Astrocyte (in vitro differentiated cells and primary cell): Measurements from ENCODE around the gene GNAI2. TPM values are rescaled to one million over a fixed set of nuclear protein-coding genes. Genes with fewer than 3 reads are reported as not detected.

Experiments used
- DNase-seq: peaks from one replicate; pipeline ENCODE4 v3.0.0-alpha.2; 2010; ENCODE audit warnings: low read depth
- FAIRE-seq: peaks from 2 replicates; lab custom pipeline; 2011; peaks lifted over from hg19 to GRCh38; lab: Jason Lieb, UNC
- H2AFZ ChIP-seq: 2 replicates; pipeline ENCODE4 v1.6.0; 2012; ENCODE audit warnings: low read depth, low read length, inconsistent platforms
- H3K27ac ChIP-seq: 2 replicates; pipeline ENCODE4 v1.5.1; 2011; ENCODE audit warnings: low read depth, low read length, inconsistent platforms
- H3K27me3 ChIP-seq: 2 replicates; pipeline ENCODE4 v1.6.0; 2011; ENCODE audit warnings: low read length, inconsistent platforms; ENCODE audit not compliant: insufficient read depth
- H3K36me3 ChIP-seq: 2 replicates; pipeline ENCODE4 v1.5.1; 2011; ENCODE audit warnings: low read length, inconsistent platforms; ENCODE audit not compliant: insufficient read depth
- H3K4me1 ChIP-seq: 2 replicates; pipeline ENCODE4 v1.5.1; 2011; ENCODE audit warnings: low read length, inconsistent platforms; ENCODE audit not compliant: insufficient read depth
- H3K4me2 ChIP-seq: 2 replicates; pipeline ENCODE4 v1.6.0; 2012; ENCODE audit warnings: low read length, inconsistent platforms
- H3K4me3 ChIP-seq: 2 replicates; pipeline ENCODE4 v1.5.1; 2011; ENCODE audit warnings: low read depth, mild to moderate bottlenecking, low read length, inconsistent platforms; ENCODE audit not compliant: insufficient read depth
- H3K79me2 ChIP-seq: 2 replicates; pipeline ENCODE4 v1.6.0; 2012; ENCODE audit warnings: mild to moderate bottlenecking, low read length, inconsistent platforms; ENCODE audit not compliant: insufficient read depth
- H3K9ac ChIP-seq: 2 replicates; pipeline ENCODE4 v1.6.0; 2012; ENCODE audit warnings: mild to moderate bottlenecking, low read length, inconsistent platforms
- H3K9me3 ChIP-seq: 2 replicates; pipeline ENCODE4 v1.5.1; 2012; ENCODE audit warnings: low read depth, mild to moderate bottlenecking, low read length, inconsistent platforms; ENCODE audit not compliant: insufficient read depth
- H4K20me1 ChIP-seq: 2 replicates; pipeline ENCODE4 v1.6.0; 2012; ENCODE audit warnings: low read length, inconsistent platforms; ENCODE audit not compliant: insufficient read depth
- H3K27ac Mint-ChIP-seq: one replicate; pipeline ENCODE4 v1.8.0; 2021; ENCODE audit warnings: mild to moderate bottlenecking, mixed read lengths; ENCODE audit not compliant: unreplicated experiment
- H3K27me3 Mint-ChIP-seq: one replicate; pipeline ENCODE4 v1.8.0; 2021; ENCODE audit warnings: low read depth, mixed read lengths; ENCODE audit not compliant: unreplicated experiment
- H3K36me3 Mint-ChIP-seq: one replicate; pipeline ENCODE4 v1.8.0; 2021; ENCODE audit warnings: low read depth, mixed read lengths; ENCODE audit not compliant: unreplicated experiment
- H3K4me1 Mint-ChIP-seq: one replicate; pipeline ENCODE4 v1.8.0; 2021; ENCODE audit warnings: low read depth, mixed read lengths; ENCODE audit not compliant: unreplicated experiment
- H3K4me3 Mint-ChIP-seq: one replicate; pipeline ENCODE4 v1.8.0; 2021; ENCODE audit warnings: mild to moderate bottlenecking, moderate library complexity, mixed read lengths; ENCODE audit not compliant: unreplicated experiment
- H3K9me3 Mint-ChIP-seq: one replicate; pipeline ENCODE4 v1.8.0; 2021; ENCODE audit warnings: mild to moderate bottlenecking, mixed read lengths; ENCODE audit not compliant: unreplicated experiment
- EZH2 ChIP-seq: IDR thresholded peaks from 2 replicates; pipeline ENCODE4 v1.6.1; 2012; ENCODE audit warnings: mild to moderate bottlenecking, low read length, inconsistent platforms; ENCODE audit not compliant: insufficient read depth
- total RNA-seq: library from RNA; stranded (reverse); gene quantifications from 2 replicates; pipeline ENCODE4 v1.2.1, GENCODE V29; 2021
- TF ChIP-seq, protein P1 (sequence below): IDR thresholded peaks from 2 replicates; pipeline ENCODE4 v1.5.1; 2011; ENCODE audit warnings: low read depth, mild to moderate bottlenecking, inconsistent platforms, low read length, moderate library complexity; ENCODE audit not compliant: insufficient read depth

Gene GNAI2
- total RNA-seq, 1 donor from 2014 or later = 381 TPM

DNA sequence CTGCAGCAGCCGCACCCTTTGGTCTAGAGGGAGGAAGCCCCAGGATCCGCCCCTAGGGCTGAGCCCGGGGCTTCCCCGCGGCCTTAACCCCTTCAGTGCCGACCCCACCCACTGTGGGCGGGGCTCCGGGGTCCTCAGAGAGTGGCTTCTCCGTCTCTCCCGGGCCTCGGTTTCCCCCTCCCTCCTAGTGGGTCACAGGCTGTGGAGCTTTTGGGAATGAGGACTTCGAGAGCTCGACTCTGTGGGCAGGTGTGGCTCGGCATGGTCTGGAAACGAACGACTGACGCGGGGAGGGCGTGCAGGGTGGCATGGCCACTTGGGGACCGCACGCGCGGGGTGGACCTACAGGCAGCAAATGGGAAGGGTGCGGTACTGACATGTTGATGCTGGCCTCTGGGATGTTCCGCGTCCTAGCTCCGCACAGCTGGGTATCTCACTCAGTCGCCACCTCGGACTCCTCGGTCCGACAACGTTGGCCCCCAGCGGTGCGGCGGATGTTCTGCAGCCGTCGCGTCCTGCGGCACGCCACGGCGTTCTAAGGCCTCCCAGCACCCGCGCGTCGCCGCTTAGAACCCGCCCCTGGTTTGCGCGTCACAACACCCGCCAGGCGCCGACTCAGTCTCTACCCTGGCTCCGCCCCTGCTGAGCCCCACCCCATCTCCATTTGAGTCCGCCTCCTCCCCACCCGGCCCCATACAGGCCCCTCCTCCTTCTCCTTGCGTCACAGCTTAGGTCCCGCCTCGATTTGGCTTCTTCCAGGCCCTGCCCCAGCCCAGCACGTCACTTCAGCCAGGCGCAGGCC, 63.0 kb downstream of the GNAI2 start, which contains the start of the genes HYAL3 and NAA80:
Gene HYAL3, minus strand, starts transcription at position 570 of the 802 bp plus-strand sequence. CDS start 3,803 bp downstream, outside the sequence.
Gene NAA80, minus strand, starts transcription at position 570 of the 802 bp plus-strand sequence. CDS start 1,942 bp downstream, outside the sequence.
- Mint-ChIP-seq H3K36me3 (no peaks in the 10 kb centered on the region), H3K4me1 (peaks cover 6% of the 10 kb centered on the region), H3K9me3 (no peaks in the 10 kb centered on the region), H3K4me3 (peak within 1 kb of the TSS; percentile 96), H3K27me3 (no peaks in the 10 kb centered on the region), H3K27ac (peak within 1 kb of the TSS; percentile 89)
- no peaks in the 10 kb centered on the region for H3K36me3 ChIP-seq
- peak within 1 kb of the TSS; percentile 81 for H3K4me3 ChIP-seq
- no peak for TF ChIP-seq EZH2
- TF ChIP-seq, protein P1, sequence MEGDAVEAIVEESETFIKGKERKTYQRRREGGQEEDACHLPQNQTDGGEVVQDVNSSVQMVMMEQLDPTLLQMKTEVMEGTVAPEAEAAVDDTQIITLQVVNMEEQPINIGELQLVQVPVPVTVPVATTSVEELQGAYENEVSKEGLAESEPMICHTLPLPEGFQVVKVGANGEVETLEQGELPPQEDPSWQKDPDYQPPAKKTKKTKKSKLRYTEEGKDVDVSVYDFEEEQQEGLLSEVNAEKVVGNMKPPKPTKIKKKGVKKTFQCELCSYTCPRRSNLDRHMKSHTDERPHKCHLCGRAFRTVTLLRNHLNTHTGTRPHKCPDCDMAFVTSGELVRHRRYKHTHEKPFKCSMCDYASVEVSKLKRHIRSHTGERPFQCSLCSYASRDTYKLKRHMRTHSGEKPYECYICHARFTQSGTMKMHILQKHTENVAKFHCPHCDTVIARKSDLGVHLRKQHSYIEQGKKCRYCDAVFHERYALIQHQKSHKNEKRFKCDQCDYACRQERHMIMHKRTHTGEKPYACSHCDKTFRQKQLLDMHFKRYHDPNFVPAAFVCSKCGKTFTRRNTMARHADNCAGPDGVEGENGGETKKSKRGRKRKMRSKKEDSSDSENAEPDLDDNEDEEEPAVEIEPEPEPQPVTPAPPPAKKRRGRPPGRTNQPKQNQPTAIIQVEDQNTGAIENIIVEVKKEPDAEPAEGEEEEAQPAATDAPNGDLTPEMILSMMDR = no peak
- peaks cover 17% of the 10 kb centered on the region for H3K4me1 ChIP-seq
- peaks cover 7% of the 10 kb centered on the region for H3K79me2 ChIP-seq
- peak within 1 kb of the TSS; percentile 95 for H2AFZ ChIP-seq
- H3K4me2 ChIP-seq = peak within 1 kb of the TSS; percentile 92
- no peaks in the 10 kb centered on the region for H3K27me3 ChIP-seq
- H3K9ac ChIP-seq = peak within 1 kb of the TSS; percentile 85
- H3K9me3 ChIP-seq = no peaks in the 10 kb centered on the region
- peak within 1 kb of the TSS; percentile 79 for H3K27ac ChIP-seq
- peak; percentile 96 for DNase-seq
- no peak for FAIRE-seq
- H4K20me1 ChIP-seq = no peaks in the 10 kb centered on the region

DNA sequence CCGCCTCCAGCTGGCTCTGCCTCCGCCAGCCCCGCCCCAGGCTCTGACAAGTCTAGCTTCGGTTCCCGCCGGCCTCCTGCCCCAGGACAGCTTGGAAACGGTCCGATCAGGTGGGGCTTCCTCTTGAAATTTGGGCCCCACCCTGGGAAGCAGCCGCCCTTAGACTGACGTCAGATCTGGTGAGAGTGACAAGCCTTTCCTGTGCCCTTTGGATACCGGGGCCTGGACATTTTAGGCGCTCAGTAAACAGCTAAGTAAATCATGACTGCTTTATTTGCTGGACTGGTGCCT, 63.6 kb downstream of the GNAI2 start:
- H3K9me3 Mint-ChIP-seq = no peaks in the 10 kb centered on the region
- Histone ChIP-seq H3K9me3 (no peaks in the 10 kb centered on the region), H3K27me3 (no peaks in the 10 kb centered on the region), H2AFZ (peak overlapping the region; percentile 89), H3K4me1 (peaks cover 17% of the 10 kb centered on the region), H3K27ac (peak overlapping the region; percentile 70), H4K20me1 (no peaks in the 10 kb centered on the region), H3K9ac (peak overlapping the region; percentile 78), H3K4me3 (peak overlapping the region; percentile 61), H3K79me2 (peaks cover 7% of the 10 kb centered on the region), H3K36me3 (no peaks in the 10 kb centered on the region), H3K4me2 (peak overlapping the region; percentile 91)
- peaks cover 8% of the 10 kb centered on the region for H3K4me1 Mint-ChIP-seq
- peak; percentile 37 for FAIRE-seq
- TF ChIP-seq, protein P1 = no peak
- TF ChIP-seq EZH2 = no peak
- H3K27me3 Mint-ChIP-seq = no peaks in the 10 kb centered on the region
- no peaks in the 10 kb centered on the region for H3K36me3 Mint-ChIP-seq
- H3K27ac Mint-ChIP-seq = peak overlapping the region; percentile 89
- no peak for DNase-seq
- peak overlapping the region; percentile 96 for H3K4me3 Mint-ChIP-seq
